ENCODE measurements around the gene TANC1. TPM values are rescaled to one million over a fixed set of nuclear protein-coding genes. Genes with fewer than 3 reads are reported as not detected.

Gene TANC1
- total RNA-seq, 1 experiment from 2014 or later, result 2.5 TPM

DNA sequence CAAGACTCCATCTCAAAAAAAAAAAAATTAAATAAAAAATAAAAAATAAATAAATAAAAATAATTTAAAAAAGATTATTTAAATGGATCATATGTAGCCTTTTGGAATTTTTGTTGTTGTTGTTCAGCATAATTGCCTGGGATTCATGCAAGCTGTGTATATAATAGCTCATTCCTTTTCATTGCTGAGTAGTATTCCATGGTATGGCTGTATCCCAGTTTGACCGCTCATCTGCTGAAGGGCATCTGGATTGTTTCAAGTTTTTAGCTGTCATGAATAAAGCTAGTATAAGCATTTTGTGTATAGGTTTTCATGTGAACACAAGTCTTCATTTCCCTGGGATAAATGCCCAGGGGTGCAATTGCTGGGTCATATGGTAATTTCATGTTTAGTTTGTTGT, 6.4 kb upstream of the TANC1 start:
- no peak overlapping the region for H3K27ac ChIP-seq (ENCODE audit: insufficient read length, low read depth, low read length)

More for the DNA sequence above, 6.4 kb upstream of the TANC1 start:
- Histone ChIP-seq H2AK5ac (ENCODE audit: insufficient read length, low read length) (no peak overlapping the region), H4K20me1 (ENCODE audit: control insufficient read depth, insufficient read depth, insufficient read length) (no peaks in the 10 kb centered on the region), H4K8ac (replicated peaks; ENCODE audit: insufficient read length, low read depth, low read length) (no peak overlapping the region), H2BK120ac (ENCODE audit: low read depth, low read length, poor library complexity, severe bottlenecking) (no peak overlapping the region), H3K4me2 (ENCODE audit: insufficient read depth, insufficient read length, low read length) (no peak overlapping the region), H2BK5ac (ENCODE audit: insufficient read length, low read length) (no peak overlapping the region), H3K79me2 (ENCODE audit: insufficient read depth, low read length) (no peaks in the 10 kb centered on the region), H3K14ac (ENCODE audit: insufficient read depth, low read length) (no peak overlapping the region), H2AFZ (ENCODE audit: low read length) (no peak overlapping the region), H3K4me1 (ENCODE audit: insufficient read depth, low read length) (no peaks in the 10 kb centered on the region), H3K9ac (ENCODE audit: extremely low read depth, insufficient read length, low read length) (no peak overlapping the region), H4K5ac (ENCODE audit: insufficient read length, low read depth, low read length) (no peak overlapping the region), H3K56ac (ENCODE audit: insufficient read length, low read depth, low read length) (no peak overlapping the region), H3T11ph (ENCODE audit: low read length) (no peak overlapping the region), H3K27me3 (ENCODE audit: insufficient read depth, low read length) (no peaks in the 10 kb centered on the region), H2BK12ac (ENCODE audit: insufficient read length, low read depth, low read length) (no peak overlapping the region), H3K9me3 (ENCODE audit: control insufficient read depth, low read depth, low read length) (no peaks in the 10 kb centered on the region), H3K23ac (ENCODE audit: insufficient read length, low read depth, low read length) (no peak overlapping the region), H3K23me2 (ENCODE audit: insufficient read length, low read depth, low read length, poor library complexity, severe bottlenecking) (no peaks in the 10 kb centered on the region), H2BK20ac (ENCODE audit: low read depth, low read length, poor library complexity, severe bottlenecking) (no peak overlapping the region), H3K4ac (ENCODE audit: low read depth, low read length) (no peak overlapping the region), H3K79me1 (ENCODE audit: insufficient read depth, low read depth, low read length, poor library complexity, severe bottlenecking) (no peaks in the 10 kb centered on the region), H3K18ac (ENCODE audit: insufficient read length, low read depth, low read length) (no peak overlapping the region), H2BK15ac (ENCODE audit: low read depth, low read length) (no peak overlapping the region), H4K91ac (ENCODE audit: insufficient read length, low read depth, low read length) (no peak overlapping the region)
- TF ChIP-seq, protein P1, sequence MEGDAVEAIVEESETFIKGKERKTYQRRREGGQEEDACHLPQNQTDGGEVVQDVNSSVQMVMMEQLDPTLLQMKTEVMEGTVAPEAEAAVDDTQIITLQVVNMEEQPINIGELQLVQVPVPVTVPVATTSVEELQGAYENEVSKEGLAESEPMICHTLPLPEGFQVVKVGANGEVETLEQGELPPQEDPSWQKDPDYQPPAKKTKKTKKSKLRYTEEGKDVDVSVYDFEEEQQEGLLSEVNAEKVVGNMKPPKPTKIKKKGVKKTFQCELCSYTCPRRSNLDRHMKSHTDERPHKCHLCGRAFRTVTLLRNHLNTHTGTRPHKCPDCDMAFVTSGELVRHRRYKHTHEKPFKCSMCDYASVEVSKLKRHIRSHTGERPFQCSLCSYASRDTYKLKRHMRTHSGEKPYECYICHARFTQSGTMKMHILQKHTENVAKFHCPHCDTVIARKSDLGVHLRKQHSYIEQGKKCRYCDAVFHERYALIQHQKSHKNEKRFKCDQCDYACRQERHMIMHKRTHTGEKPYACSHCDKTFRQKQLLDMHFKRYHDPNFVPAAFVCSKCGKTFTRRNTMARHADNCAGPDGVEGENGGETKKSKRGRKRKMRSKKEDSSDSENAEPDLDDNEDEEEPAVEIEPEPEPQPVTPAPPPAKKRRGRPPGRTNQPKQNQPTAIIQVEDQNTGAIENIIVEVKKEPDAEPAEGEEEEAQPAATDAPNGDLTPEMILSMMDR (conservative IDR thresholded peaks at IDR 0.05), result no peak
- Mint-ChIP-seq H3K9me3 (peaks cover 0 to 7% of the 10 kb centered on the region in 2 experiments; a peak in 3 of 5 replicates), H3K27ac (no peak overlapping the region), H3K4me1 (peaks cover 7 to 15% of the 10 kb centered on the region in 2 experiments), H3K27me3 (ENCODE audit: low read depth) (peaks cover 39% of the 10 kb centered on the region), H3K36me3 (ENCODE audit: insufficient read depth in 1 of 3, low read depth in 3 of 3) (peaks cover 0 to 3% (median 0%) of the 10 kb centered on the region in 3 experiments; a peak in 1 of 7 replicates), H3K4me3 (no peak overlapping the region)
- WGBS (ENCODE audit: extremely low coverage, insufficient read length, low lambda C conversion rate), result no CpG with 5 or more reads among the region's 1 CpG
- DNase-seq, result no peak
